ENCODE results near the gene HOXC11. TPM values are rescaled to one million over a fixed set of nuclear protein-coding genes. Genes with fewer than 3 reads are reported as not detected.

The HOXC11 gene
- total RNA-seq, 1 donor from 2014 or later, result not detected

GRCh38 chr12:53935383-53936341, 37.3 kb upstream of the HOXC11 start:
- TF ChIP-seq CTCF (IDR thresholded peaks at IDR 0.05), result no peak
- peaks cover 91% of the 10 kb centered on the region for H3K27me3 Mint-ChIP-seq (ENCODE audit: unreplicated experiment)
- H3K27ac Mint-ChIP-seq (ENCODE audit: unreplicated experiment), result no peak overlapping the region
- H3K4me1 Mint-ChIP-seq (ENCODE audit: unreplicated experiment), result peaks cover 9% of the 10 kb centered on the region
- peak overlapping the region; percentile 58 for H3K4me3 Mint-ChIP-seq (ENCODE audit: unreplicated experiment)
- no peaks in the 10 kb centered on the region for H3K36me3 Mint-ChIP-seq (ENCODE audit: unreplicated experiment)
- DNase-seq (ENCODE audit: extremely low spot score, unreplicated experiment), result peak; percentile 71
- H3K9me3 Mint-ChIP-seq (ENCODE audit: unreplicated experiment), result no peaks in the 10 kb centered on the region

- DNase-seq (ENCODE audit: extremely low spot score, unreplicated experiment), result peak; percentile 62
- Mint-ChIP-seq H3K9me3 (ENCODE audit: unreplicated experiment) (no peaks in the 10 kb centered on the region), H3K4me1 (ENCODE audit: unreplicated experiment) (peaks cover 9% of the 10 kb centered on the region), H3K36me3 (ENCODE audit: unreplicated experiment) (no peaks in the 10 kb centered on the region), H3K27me3 (ENCODE audit: unreplicated experiment) (peaks cover 91% of the 10 kb centered on the region), H3K27ac (ENCODE audit: unreplicated experiment) (no peak overlapping the region), H3K4me3 (ENCODE audit: unreplicated experiment) (no peak overlapping the region)
- no peak for TF ChIP-seq CTCF (IDR thresholded peaks at IDR 0.05)
Measured at GRCh38 chr12:53937099-53937498, 35.8 kb upstream of the HOXC11 start.

- Mint-ChIP-seq H3K9me3 (ENCODE audit: unreplicated experiment) (no peaks in the 10 kb centered on the region), H3K36me3 (ENCODE audit: unreplicated experiment) (no peaks in the 10 kb centered on the region), H3K4me1 (ENCODE audit: unreplicated experiment) (peaks cover 9% of the 10 kb centered on the region), H3K27ac (ENCODE audit: unreplicated experiment) (no peak overlapping the region), H3K4me3 (ENCODE audit: unreplicated experiment) (no peak overlapping the region), H3K27me3 (ENCODE audit: unreplicated experiment) (peaks cover 91% of the 10 kb centered on the region)
- DNase-seq (ENCODE audit: extremely low spot score, unreplicated experiment), result peak; percentile 57
- TF ChIP-seq CTCF (IDR thresholded peaks at IDR 0.05), result no peak
Measured at GRCh38 chr12:53937596-53938325, 35.2 kb upstream of the HOXC11 start.

GRCh38 chr12:53938326-53939140, 34.4 kb upstream of the HOXC11 start, which contains the start of gene HOXC13:
HOXC13 (plus strand) TSS chr12:53938831; CDS start chr12:53938907, 76 bp downstream.
- no peak within 1 kb of the TSS for H3K4me3 Mint-ChIP-seq (ENCODE audit: unreplicated experiment)
- no peak for TF ChIP-seq CTCF (IDR thresholded peaks at IDR 0.05)
- DNase-seq (ENCODE audit: extremely low spot score, unreplicated experiment), result peak; percentile 84
- peaks cover 9% of the 10 kb centered on the region for H3K4me1 Mint-ChIP-seq (ENCODE audit: unreplicated experiment)
- no peaks in the 10 kb centered on the region for H3K36me3 Mint-ChIP-seq (ENCODE audit: unreplicated experiment)
- H3K9me3 Mint-ChIP-seq (ENCODE audit: unreplicated experiment), result no peaks in the 10 kb centered on the region
- peaks cover 91% of the 10 kb centered on the region for H3K27me3 Mint-ChIP-seq (ENCODE audit: unreplicated experiment)
- no peak within 1 kb of the TSS for H3K27ac Mint-ChIP-seq (ENCODE audit: unreplicated experiment)
